GM18517 (cell line): ENCODE data around the gene TYW3.
A peak's percentile ranks its signal among the peaks of the same experiment; 100 is the strongest.

Source experiments
- ATAC-seq: cut with Tn5 transposase; IDR thresholded peaks from one replicate; pipeline ENCODE4 v1.9.1; 2021; ENCODE audit warnings: mild to moderate bottlenecking, moderate library complexity; ENCODE audit not compliant: unreplicated experiment

Gene TYW3

GRCh38 chr1:74732960-74733603 is at the start of gene TYW3, which contains the start of gene CRYZ:
TSS of gene TYW3 (plus strand) at chr1:74733152. CDS start at chr1:74733245, 93 bp downstream.
TSS of gene CRYZ (minus strand) at chr1:74733050. CDS start at chr1:74724821, 8,229 bp downstream.
- peak; percentile 78 for ATAC-seq

GRCh38 chr1:74683656-74684055 is 49.3 kb upstream of the TYW3 start:
- ATAC-seq = no peak

GRCh38 chr1:74684301-74684700 is 48.7 kb upstream of the TYW3 start:
- ATAC-seq = no peak

- no peak for ATAC-seq
Observed at GRCh38 chr1:74686928-74687327, 46.0 kb upstream of the TYW3 start.

- peak; percentile 58 for ATAC-seq
Observed at GRCh38 chr1:74689621-74690363, 43.2 kb upstream of the TYW3 start.

GRCh38 chr1:74690364-74690696 is 42.6 kb upstream of the TYW3 start:
- no peak for ATAC-seq

GRCh38 chr1:74690909-74691308 is 42.0 kb upstream of the TYW3 start:
- no peak for ATAC-seq

- no peak for ATAC-seq
Observed at GRCh38 chr1:74693473-74693872, 39.5 kb upstream of the TYW3 start.

- ATAC-seq = no peak
Observed at GRCh38 chr1:74697832-74698231, 35.1 kb upstream of the TYW3 start.

GRCh38 chr1:74699331-74699730 is 33.6 kb upstream of the TYW3 start:
- ATAC-seq = no peak

- ATAC-seq = no peak
Observed at GRCh38 chr1:74703386-74704182, 29.4 kb upstream of the TYW3 start.

- no peak for ATAC-seq
Observed at GRCh38 chr1:74712881-74713280, 20.1 kb upstream of the TYW3 start.

- ATAC-seq = no peak
Observed at GRCh38 chr1:74713849-74714248, 19.1 kb upstream of the TYW3 start.

GRCh38 chr1:74714429-74715235 is 18.3 kb upstream of the TYW3 start:
- ATAC-seq = peak; percentile 65

- no peak for ATAC-seq
Observed at GRCh38 chr1:74715236-74715502, 17.8 kb upstream of the TYW3 start.

GRCh38 chr1:74715806-74716205 is 17.1 kb upstream of the TYW3 start:
- no peak for ATAC-seq

GRCh38 chr1:74716822-74717221 is 16.1 kb upstream of the TYW3 start:
- ATAC-seq = no peak

GRCh38 chr1:74717626-74718025 is 15.3 kb upstream of the TYW3 start:
- no peak for ATAC-seq

- no peak for ATAC-seq
Observed at GRCh38 chr1:74726063-74726462, 6.9 kb upstream of the TYW3 start.

- ATAC-seq = no peak
Observed at GRCh38 chr1:74728736-74729135, 4.2 kb upstream of the TYW3 start.
